Renal pelvis (tissue), 4 donors: ENCODE data around the gene VPS51. TPM values are rescaled to one million over a fixed set of nuclear protein-coding genes. Genes with fewer than 3 reads are reported as not detected.

ENCODE experiments used
- DNase-seq: peaks from one replicate; pipeline ENCODE4 v3.0.0-alpha.2; 2013
- polyA plus RNA-seq, 3 donors: library from polyadenylated mRNA; unstranded; fragments of 120-200 nt; gene quantifications; one replicate each; pipeline ENCODE4 v1.2.1, GENCODE V29; 2013; ENCODE audit not compliant: insufficient read length in 3 of 3

Gene VPS51
- polyA plus RNA-seq, 3 donors: 120 to 154 (median 140) TPM

GRCh38 chr11:65160643-65161042 lies 64.6 kb downstream of the VPS51 start:
- no peak for DNase-seq

Other genes starting within 250 kb of the VPS51 start
- 10 to 100 TPM; 61.6 to 73.4 (median 68.3) TPM for gene EHD1, start 217.6 kb upstream of the VPS51 start, polyA plus RNA-seq
- 10 to 100 TPM; 21.7 to 24.1 (median 23.3) TPM for gene ATG2A, start 179.0 kb upstream of the VPS51 start, polyA plus RNA-seq
- 10 to 100 TPM; 14.7 to 18.4 (median 17.7) TPM for gene PPP2R5B, start 171.5 kb upstream of the VPS51 start, polyA plus RNA-seq
- 1 to 10 TPM; 2.0 to 3.7 (median 2.1) TPM for gene GPHA2, start 160.3 kb upstream of the VPS51 start, polyA plus RNA-seq
- 1 to 10 TPM; 1.0 to 1.4 (median 1.3) TPM for gene MAJIN, start 124.1 kb upstream of the VPS51 start, polyA plus RNA-seq
- 1 to 10 TPM; 3.1 to 3.2 (median 3.1) TPM for gene BATF2, start 99.2 kb upstream of the VPS51 start, polyA plus RNA-seq
- gene ARL2, start 82.1 kb upstream of the VPS51 start, polyA plus RNA-seq: 10 to 100 TPM; 62.8 to 73.0 (median 71.0) TPM
- 10 to 100 TPM; 31.7 to 32.7 (median 32.0) TPM for gene SNX15, start 68.8 kb upstream of the VPS51 start, polyA plus RNA-seq
- gene SAC3D1, start 55.0 kb upstream of the VPS51 start, polyA plus RNA-seq: 10 to 100 TPM; 14.1 to 18.2 (median 14.6) TPM
- gene NAALADL1, start 37.7 kb upstream of the VPS51 start, polyA plus RNA-seq: 10 to 100 TPM in 2 of 3 donors, 1 to 10 TPM in 1; 8.7 to 13.5 (median 11.3) TPM
- 10 to 100 TPM; 18.3 to 23.6 (median 22.6) TPM for gene CDCA5, start 12.2 kb upstream of the VPS51 start, polyA plus RNA-seq
- gene ZFPL1, start 12.0 kb upstream of the VPS51 start, polyA plus RNA-seq: 10 to 100 TPM; 30.4 to 37.1 (median 35.4) TPM
- 100 to 1,000 TPM in 1 of 3 donors, 10 to 100 TPM in 2; 88.7 to 100 (median 97.5) TPM for gene TM7SF2, start 15.7 kb downstream of the VPS51 start, polyA plus RNA-seq
- gene ZNHIT2, start 21.5 kb downstream of the VPS51 start, polyA plus RNA-seq: 10 to 100 TPM in 1 of 3 donors, 1 to 10 TPM in 2; 7.8 to 12.4 (median 9.9) TPM
- 100 to 1,000 TPM; 706 to 910 (median 772) TPM for gene FAU, start 25.9 kb downstream of the VPS51 start, polyA plus RNA-seq
- gene MRPL49, start 26.1 kb downstream of the VPS51 start, polyA plus RNA-seq: 10 to 100 TPM; 58.8 to 63.2 (median 63.2) TPM
- gene SYVN1, start 38.3 kb downstream of the VPS51 start, polyA plus RNA-seq: 10 to 100 TPM; 48.6 to 51.8 (median 49.6) TPM
- gene SPDYC, start 74.0 kb downstream of the VPS51 start, polyA plus RNA-seq: under 1 TPM in 1 of 3 donors, not detected in 2; 0.17 TPM
- 100 to 1,000 TPM; 109 to 112 (median 109) TPM for gene CAPN1, start 85.7 kb downstream of the VPS51 start, polyA plus RNA-seq
- gene POLA2, start 165.7 kb downstream of the VPS51 start, polyA plus RNA-seq: 10 to 100 TPM; 27.6 to 35.0 (median 30.3) TPM
- gene CDC42EP2, start 218.7 kb downstream of the VPS51 start, polyA plus RNA-seq: 10 to 100 TPM; 10.2 to 18.6 (median 12.9) TPM
- gene DPF2, start 237.6 kb downstream of the VPS51 start, polyA plus RNA-seq: 100 to 1,000 TPM in 1 of 3 donors, 10 to 100 TPM in 2; 96.7 to 102 (median 98.0) TPM